Epithelial cell of alveolus of lung (primary cell): Measurements from ENCODE around the gene CARD19. TPM values are rescaled to one million over a fixed set of nuclear protein-coding genes. Genes with fewer than 3 reads are reported as not detected.

Experiments
- total RNA-seq: library from RNA; depleted of rRNA; stranded (reverse); fragments of >200 nt; gene quantifications from 2 replicates; pipeline ENCODE4 v1.2.1, GENCODE V29; 2015

The CARD19 gene
- 103 and 114 TPM in 2 replicates for total RNA-seq

DNA sequence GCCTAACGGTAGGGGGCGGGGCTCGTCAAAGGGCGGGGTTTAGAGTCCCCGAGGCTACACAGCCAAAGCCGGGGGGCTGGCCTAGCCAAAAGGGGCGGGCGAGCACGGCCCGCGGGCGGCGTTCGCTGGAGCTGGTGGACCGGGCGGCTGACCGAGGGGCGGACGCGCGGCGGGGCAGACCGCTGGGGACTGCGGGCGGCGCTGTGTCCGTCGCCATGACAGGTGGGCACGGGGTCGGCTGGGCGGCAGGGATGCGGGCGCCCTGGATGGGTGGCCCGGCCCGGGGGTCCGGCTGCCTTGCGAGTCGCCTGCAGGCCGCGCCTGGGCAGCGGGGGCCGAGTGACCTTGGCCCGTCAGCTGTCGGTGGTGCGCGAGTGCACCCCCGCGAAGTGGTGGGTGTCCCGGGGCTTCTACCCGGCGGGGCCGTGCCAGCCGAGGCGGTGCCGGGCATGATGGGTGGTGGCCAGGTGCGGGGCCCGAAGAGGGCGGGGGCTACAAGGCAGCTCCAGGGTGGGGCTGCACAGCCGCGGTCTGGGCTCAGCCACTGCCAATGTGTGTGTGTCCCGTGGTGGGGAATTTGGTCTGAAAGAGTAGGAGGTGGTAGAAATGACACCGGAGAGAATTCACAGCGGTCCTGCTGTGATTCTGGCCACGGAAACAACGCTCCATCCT lies at the start of gene CARD19:
CARD19 (plus strand) TSS at position 87 of the 672 bp plus-strand sequence; CDS start at position 216, 129 bp downstream.

DNA sequence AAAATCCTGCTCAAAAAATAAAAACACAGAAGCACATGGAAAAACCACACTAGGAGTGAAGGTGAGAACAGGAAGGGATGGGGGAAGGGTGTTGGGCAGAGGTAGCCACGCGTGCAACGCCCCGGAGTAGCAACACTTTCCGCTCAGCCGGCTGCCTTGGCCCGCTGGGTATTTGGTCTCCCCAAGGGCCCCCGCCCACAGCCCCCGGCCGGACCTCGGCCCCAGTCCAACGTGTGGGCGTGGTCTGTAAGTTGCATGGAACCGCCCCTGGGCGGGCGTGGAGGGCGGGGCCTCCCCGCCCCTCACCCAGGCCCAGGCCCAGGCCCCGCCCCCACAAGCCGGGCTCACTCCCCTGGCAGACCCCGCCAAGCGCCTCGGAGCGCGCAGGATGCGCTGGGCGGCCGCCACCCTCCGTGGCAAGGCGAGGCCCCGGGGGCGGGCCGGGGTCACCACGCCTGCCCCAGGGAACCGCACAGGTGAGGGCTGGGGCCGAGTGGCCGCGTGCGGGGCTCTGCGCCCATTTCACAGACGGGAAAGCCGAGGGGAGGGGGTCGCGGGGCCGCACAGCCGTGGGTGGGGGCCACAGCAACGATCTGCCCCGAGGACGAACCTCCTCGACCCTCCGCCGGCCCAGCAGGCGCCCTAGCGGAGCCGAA lies 37.5 kb upstream of the CARD19 start, which contains the start of gene SUSD3:
SUSD3 (plus strand) TSS at position 347 of the 656 bp plus-strand sequence; CDS start at position 389, 42 bp downstream.

DNA sequence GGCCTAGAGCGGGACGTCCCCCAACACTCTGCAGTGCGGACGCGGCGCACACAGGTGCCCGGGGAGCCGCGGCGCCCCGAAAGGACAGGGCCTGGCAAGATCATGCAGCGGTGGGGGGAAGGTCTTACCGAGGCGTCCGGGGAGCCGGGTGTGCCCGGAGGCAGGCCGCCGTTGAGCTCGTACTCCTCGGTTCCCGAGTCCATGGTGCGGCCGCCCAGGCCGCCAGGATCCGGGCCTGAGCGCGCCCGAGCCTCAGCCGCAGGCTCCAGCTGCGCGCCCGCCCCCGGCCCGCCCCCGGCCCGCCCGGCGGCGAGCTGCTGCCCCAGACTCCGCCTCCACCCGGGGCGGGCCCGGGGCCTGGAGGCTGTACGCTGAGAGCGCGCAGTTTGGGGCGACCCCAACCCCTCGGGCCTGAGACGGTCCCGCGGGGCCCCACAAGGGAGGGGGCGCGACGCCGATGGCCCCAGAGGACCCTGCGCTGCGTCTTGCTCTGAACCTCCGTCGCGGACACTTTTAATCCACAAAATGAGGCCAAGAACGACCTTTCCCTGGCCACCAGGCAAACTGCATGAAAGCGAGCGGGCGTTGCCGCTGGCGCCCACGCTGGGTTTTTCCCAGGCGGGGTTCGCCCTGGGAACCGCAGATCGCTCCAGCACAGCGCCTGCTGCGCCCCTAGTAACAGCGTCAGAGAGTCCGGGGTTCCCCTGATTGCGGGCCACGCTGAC lies 38.2 kb downstream of the CARD19 start, which contains the start of gene NINJ1:
NINJ1 (minus strand) TSS at position 237 of the 725 bp plus-strand sequence; CDS start at position 203, 34 bp downstream.

Other genes starting within 250 kb of the CARD19 start
- gene ZNF484, start 218.2 kb upstream of the CARD19 start, total RNA-seq = 5.2 and 10.3 TPM in 2 replicates
- 0.26 TPM in 1 of 2 replicates, not detected in the other for gene FGD3, start 148.7 kb upstream of the CARD19 start, total RNA-seq
- 1.8 TPM in 2 replicates for gene SUSD3, start 37.5 kb upstream of the CARD19 start, total RNA-seq
- 54.1 and 68.3 TPM in 2 replicates for gene NINJ1, start 38.0 kb downstream of the CARD19 start, total RNA-seq
- gene WNK2, start 87.9 kb downstream of the CARD19 start, total RNA-seq = not detected in 2 replicates